VCaP (cell line): ENCODE results near the gene NUDT16L1.

Experiments
- H3K27ac ChIP-seq: fragments of 450-650 bp; 2 replicates; pipeline ENCODE4 v1.5.1; 2017
- TF ChIP-seq, protein P1 (sequence below): fragments of 450-650 bp; conservative IDR thresholded peaks from 2 replicates; pipeline ENCODE4 v1.5.1; 2017; ENCODE audit warnings: mild to moderate bottlenecking, moderate library complexity

Gene NUDT16L1

DNA sequence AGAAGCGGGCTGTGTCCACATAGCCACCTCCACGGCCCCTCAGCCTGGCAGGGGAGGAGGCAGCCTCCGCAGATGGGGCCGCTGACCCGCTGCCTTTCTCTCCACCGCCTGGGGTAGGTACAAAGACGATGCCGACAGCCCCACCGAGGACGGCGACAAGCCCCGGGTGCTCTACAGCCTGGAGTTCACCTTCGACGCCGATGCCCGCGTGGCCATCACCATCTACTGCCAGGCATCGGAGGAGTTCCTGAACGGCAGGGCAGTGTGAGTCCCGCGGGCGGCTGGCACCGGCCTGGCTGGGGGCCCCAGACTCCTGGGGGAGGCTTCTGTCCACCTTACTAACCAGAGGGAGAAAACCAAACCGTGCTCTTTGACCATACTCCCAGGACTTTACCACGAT, 40.8 kb upstream of the NUDT16L1 start:
- TF ChIP-seq, protein P1, sequence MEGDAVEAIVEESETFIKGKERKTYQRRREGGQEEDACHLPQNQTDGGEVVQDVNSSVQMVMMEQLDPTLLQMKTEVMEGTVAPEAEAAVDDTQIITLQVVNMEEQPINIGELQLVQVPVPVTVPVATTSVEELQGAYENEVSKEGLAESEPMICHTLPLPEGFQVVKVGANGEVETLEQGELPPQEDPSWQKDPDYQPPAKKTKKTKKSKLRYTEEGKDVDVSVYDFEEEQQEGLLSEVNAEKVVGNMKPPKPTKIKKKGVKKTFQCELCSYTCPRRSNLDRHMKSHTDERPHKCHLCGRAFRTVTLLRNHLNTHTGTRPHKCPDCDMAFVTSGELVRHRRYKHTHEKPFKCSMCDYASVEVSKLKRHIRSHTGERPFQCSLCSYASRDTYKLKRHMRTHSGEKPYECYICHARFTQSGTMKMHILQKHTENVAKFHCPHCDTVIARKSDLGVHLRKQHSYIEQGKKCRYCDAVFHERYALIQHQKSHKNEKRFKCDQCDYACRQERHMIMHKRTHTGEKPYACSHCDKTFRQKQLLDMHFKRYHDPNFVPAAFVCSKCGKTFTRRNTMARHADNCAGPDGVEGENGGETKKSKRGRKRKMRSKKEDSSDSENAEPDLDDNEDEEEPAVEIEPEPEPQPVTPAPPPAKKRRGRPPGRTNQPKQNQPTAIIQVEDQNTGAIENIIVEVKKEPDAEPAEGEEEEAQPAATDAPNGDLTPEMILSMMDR, result no peak
- H3K27ac ChIP-seq, result no peak overlapping the region

DNA sequence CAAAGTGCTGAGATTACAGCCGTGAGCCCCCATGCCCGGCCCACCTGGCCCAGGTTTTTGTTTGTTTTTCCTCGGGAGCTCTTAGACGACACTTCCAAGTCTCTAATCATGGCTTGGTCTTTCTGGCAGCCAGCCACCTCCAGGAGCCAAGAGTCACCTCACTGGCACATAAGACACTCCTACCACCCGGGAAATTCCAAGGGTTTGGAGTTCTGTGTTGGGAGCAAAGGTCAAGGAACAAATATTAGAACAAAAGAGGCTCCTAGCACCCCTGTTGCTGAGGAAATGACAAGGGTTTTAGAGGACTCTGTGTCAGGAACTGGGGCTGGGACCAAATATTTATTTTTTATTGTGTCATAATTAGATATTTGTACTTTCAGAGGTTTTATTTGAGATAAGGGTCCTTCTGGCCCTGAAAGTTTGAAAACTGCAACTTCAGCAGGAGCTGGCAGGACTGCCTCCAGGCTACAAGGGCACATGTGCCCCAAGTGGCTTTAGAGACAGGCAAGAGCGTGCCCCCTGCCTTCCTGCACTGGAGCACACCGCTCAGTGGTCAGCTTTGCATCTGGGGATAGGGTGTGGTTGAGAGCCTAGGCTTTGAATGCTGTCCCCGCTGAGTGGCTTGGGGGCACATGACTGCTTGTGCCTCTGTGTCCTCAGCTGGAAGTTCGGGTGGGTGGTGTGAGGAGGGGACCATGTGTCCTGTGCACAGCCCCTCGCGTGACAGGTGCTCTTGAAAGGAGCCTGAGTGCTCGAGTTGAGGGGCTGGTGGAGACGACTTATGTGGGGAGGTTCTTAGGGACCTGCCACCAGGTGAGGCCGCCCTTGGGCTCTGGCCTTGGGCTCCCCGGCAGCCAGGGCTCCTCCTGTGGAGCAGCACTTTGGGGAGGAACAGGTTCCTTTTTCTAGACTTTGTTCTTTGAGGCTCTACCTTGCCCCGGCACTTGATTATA, 39.1 kb upstream of the NUDT16L1 start:
- TF ChIP-seq, protein P1, result no peak
- H3K27ac ChIP-seq, result peak overlapping the region; percentile 26

DNA sequence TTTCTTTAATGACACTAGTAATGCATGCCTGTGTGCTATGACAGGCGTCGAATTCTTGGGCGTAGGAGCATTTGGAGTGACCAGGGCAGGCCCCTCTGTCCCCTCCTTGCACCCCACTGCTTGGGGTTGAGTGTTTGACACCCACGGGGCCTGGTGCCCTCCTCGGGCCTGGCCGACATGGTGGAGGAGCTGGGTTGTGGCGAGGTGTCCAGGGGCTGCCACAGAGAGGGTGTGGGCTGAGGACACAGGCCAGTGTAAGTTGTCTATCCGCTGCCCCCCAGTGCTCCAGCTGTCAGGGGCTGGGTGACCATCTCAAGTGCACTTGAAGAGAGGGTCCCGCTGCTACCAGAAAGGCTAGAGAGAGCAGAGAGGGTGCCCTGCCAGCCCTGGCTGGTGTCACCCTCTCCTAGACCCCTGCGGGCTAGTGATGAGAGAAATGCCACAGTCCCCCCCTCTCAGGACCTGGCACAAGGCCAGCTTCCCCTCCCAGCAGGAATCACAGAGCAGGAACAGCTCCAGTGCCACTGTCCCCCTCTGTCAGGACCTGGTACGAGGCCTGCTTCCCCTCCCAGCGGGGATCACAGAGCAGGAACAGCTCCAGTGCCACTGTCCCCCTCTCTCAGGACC, 38.3 kb upstream of the NUDT16L1 start:
- TF ChIP-seq, protein P1, result no peak
- H3K27ac ChIP-seq, result no peak overlapping the region

DNA sequence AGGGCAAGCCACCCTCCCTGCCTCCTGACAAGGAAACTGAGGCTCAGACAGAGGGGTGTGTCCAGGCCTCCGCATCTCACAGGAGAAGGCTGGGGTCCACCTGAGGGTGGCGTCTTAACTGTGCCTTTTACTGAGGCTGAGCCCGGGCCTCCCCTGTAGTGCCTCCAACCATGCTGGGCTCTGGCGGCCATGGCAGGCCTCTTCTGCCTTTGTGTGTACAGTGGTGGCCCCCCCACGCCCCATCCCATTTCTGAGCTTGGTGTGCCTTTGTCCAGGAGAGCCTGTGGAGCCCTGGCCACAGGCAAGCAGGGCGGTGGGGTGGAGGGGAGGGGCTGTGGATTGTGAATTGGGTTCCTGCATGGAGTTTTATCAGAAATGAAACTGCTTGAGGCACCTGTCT, 37.6 kb upstream of the NUDT16L1 start:
- no peak overlapping the region for H3K27ac ChIP-seq
- TF ChIP-seq, protein P1, result no peak

DNA sequence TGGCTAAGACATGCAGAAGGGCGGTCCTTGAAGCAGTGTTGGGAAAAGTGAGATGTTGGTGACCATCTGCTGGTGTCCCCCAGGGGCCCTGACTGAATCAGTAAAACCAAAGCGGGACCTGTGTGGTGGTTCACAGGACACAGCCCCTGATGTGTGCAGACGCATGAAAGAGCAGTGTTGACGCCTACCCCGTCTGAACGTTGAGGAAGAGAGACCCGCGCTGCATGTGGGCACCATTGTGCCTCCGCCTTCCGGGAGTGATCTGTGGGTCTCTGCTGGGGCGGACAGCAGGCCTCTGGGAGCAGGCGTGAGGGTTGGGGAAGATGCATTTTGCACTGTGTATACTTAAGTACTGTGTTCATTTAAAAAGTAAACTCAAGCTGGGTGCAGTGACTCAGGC, 37.1 kb upstream of the NUDT16L1 start:
- TF ChIP-seq, protein P1, result no peak

DNA sequence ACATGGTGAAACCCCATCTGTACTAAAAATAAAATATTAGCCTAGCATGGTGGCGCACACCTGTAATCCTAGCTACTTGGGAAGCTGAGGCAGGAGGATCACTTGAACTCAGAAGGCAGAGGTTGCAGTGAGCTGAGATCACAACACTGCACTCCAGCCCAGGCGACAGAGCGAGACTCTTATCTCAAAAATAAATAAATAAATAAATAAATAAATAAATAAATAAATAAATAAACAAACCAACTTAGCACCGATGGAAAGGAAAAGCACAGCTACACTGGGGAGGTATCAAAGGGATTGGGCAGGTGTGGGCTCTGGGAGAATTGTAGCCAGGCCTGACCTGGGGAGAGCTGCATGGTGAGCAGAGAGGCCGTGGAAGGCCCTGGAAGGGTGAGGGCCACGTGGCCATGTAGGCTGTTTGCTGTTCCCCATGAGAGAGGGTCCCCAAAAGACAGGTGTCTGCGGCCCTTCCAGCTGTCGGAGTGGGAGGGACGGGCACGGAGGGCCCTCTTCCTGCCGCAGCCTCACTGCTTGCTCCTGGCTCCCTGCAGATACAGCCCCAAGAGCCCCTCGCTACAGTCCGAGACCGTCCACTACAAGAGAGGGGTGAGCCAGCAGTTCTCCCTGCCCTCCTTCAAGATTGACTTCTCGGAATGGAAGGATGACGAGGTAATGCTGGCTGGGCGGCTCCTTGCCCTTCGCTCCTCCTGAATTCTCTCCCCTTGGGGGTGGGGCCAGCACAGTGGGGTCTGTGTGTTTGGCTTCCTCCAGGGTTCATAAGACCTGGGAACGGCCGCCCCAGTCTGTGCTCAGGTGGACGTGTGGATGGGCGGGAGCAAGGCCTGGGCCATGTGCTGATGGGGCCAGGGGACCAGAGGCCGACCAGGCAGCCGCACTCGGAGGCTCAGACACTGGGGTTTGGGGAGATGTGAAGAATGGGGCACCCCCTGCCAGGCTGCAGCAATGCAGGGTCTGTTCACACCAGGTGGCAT, 36.4 kb upstream of the NUDT16L1 start:
- TF ChIP-seq, protein P1, result no peak
- no peak overlapping the region for H3K27ac ChIP-seq

More for the DNA sequence above, 37.1 kb upstream of the NUDT16L1 start:
- H3K27ac ChIP-seq, result no peak overlapping the region
